Keratinocyte (primary cell): ENCODE results near the gene C16orf95.

ENCODE experiments used
- CTCF ChIP-seq, 3 experiments: IDR thresholded peaks in 1 of 3; conservative IDR thresholded peaks in 1 of 3; optimal IDR thresholded peaks in 1 of 3; 2 replicates in 2 of 3; 3 replicates in 1 of 3; pipeline versions ENCODE3 to v1.5.1; 2011; ENCODE audit warnings: low read length in 3 of 3, mild to moderate bottlenecking in 3 of 3, moderate library complexity in 2 of 3, control low read depth in 1 of 3, inconsistent platforms in 1 of 3; ENCODE audit not compliant: insufficient read depth in 2 of 3; ENCODE audit errors: extremely low read depth in 1 of 3
- EZH2 ChIP-seq: IDR thresholded peaks from one replicate; pipeline ENCODE4 v1.6.1; 2012; ENCODE audit warnings: inconsistent platforms, mild to moderate bottlenecking, low read length, moderate library complexity

GRCh38 chr16:87345726-87346424 is 28.7 kb upstream of the C16orf95 start:
- TF ChIP-seq CTCF (optimal IDR thresholded peaks at IDR 0.05 in 1 of 3, IDR thresholded peaks at IDR 0.05 in 1 of 3, conservative IDR thresholded peaks at IDR 0.05 in 1 of 3; ENCODE audit: extremely low read depth in 1 of 3, insufficient read depth in 2 of 3, low read length in 3 of 3) (no peak), EZH2 (no peak)
